ENCODE results near the gene RBM3.

Gene RBM3

GRCh38 chrX:48578661-48579128, 4.4 kb downstream of the RBM3 start:
- no peak for DNase-seq

GRCh38 chrX:48579259-48579658, 5.0 kb downstream of the RBM3 start:
- no peak for DNase-seq

- no peak for DNase-seq
These were observed 6.4 kb downstream of the RBM3 start for GRCh38 chrX:48580662-48581061.

DNA sequence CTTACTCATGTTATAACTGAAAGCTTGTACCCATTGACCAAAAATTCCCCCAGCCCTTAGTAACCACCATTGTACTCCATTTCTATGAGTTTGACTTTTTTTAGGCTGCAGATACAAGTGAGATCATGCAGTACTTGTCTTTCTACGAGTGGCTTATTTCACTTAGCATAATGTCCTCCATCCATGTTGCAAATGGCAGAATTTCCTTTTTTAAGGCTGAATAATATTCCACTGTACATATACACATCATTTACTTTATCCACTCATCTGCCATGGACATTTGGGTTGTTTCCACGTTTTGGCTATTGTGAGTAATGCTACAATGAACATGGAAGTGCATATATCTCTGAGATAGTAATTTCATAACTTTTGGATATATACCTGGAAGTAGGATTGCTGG, 10.4 kb downstream of the RBM3 start:
- DNase-seq: no peak

GRCh38 chrX:48589482-48590162, 15.3 kb downstream of the RBM3 start:
- DNase-seq: no peak

DNA sequence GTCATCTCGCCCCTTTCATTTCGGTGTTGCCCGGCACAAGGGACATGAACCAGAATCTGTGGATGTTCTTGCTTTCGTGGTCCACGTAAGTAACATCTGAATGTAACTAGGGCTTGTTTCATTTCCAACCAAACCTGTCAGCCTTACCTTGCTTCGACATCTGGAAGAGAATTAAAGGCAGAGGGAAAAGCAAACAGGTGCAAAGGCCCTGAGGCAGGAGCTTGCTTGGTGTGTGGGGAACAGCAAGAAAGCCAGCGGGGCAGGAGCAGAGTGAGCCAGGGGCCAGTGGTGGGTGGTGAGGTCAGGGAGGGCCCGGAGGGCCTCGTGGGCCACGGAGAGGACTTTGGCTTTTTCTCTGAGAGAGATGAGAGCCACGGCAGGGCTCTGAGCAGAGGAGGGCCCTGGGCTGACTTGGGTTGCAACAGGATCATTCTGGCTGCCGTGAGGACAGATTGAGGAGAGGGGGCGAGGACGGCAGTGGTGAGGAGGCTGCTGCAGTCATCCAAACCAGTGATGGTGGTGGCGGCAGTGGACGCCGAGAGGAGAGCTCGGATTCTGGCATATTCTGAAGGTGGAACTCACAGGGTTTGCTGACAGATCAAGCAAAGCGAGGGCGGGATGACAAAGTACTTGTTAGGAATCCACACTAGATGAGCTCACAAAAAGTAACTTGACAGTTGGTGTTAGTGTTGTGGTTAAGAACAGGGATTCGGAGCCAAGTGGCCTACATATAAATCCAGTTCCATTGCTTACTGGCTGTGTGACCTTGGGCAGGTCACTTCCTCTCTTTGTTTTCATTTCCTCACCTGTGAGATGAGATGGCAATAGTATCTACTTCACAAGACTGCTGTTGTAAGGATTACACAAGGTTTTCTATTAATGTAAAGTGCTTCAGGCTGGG, 16.2 kb downstream of the RBM3 start:
- no peak for DNase-seq

GRCh38 chrX:48591255-48591791, 17.0 kb downstream of the RBM3 start:
- peak; percentile 38 for DNase-seq

DNA sequence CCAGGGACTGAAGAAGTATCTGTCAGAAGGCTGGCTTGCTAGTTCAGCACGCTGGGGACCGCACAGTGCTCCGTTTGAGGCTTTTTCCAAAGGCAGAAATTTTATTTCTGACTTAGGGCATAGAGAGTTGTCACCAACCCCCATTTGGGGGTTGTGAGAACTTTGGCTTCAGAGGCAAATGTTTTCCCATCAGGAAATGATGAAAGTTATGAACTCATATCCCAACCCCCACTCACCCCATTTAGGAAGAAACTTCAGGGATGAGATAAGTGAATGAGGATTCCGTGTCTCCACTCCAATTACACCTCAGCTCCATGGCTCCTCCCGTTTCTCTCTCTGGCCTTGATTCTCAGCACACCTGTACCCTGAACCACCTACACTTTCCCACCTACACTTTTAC, 18.7 kb downstream of the RBM3 start:
- DNase-seq: no peak

DNA sequence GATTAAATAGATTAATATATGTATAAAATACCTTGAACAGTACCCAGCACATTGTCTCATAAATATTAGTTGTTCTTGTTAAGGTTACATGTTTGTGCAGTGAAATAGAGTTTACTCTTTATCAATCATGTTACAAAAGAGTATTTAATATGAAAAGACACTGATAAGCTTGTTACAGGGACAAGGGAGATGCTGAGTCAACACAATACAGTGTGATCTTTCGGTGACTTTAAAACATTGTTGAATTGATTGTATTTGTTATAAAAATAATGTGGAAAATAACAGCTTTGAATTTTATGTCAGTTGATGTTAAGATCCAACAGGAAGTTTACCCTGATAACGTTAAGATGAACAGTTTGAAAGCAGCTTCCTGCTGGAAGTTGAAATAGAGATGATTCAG, 21.6 kb downstream of the RBM3 start:
- no peak for DNase-seq

DNA sequence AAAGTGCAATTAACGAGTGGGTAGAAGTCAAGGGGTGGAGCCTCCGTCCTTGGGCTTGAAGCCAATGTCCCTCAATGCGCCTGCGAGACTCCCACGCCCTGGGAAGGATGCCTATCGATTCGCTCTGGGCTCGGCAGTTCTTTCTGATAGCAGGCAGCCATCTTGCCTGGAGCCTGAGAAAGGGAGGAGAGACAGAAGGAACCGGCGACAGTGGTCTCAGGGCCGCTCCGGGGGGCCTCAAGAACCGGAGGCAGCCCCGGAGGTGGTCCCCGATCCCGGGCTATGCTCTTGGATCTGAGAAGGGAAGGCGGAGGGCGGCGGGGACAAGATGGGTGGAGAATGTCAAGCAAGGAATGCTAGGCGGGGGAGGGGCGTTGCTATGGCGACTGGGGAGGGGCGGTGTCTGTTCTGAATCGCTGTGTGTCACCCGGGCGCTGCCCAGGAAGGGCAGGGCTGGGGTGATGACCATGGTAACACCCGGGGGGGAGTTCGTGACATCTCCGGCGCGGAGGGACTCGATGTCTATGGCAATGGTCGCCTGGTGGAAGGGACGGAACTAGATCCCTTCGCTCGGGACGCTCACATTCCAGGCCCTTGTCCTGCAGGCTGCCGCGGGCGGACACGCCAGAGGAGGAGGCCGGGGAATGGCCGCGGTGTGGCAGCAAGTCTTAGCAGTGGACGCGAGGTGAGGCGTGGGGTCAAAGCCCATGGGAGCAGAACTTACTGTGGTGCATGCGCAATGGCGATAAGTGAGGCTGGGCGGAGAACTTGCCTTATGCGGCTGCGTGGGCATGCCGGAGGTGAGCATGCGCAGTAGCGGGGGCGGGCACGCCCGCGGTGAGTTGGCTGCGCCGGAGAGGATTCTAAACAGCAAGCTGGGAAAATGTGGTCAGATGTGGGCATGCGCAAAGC, 23.3 kb downstream of the RBM3 start, which contains the start of gene WDR13:
Gene WDR13, plus strand, starts transcription at position 140 of the 912 bp plus-strand sequence. Its CDS starts 505 bp downstream, at position 645.
- DNase-seq: peak; percentile 95

DNA sequence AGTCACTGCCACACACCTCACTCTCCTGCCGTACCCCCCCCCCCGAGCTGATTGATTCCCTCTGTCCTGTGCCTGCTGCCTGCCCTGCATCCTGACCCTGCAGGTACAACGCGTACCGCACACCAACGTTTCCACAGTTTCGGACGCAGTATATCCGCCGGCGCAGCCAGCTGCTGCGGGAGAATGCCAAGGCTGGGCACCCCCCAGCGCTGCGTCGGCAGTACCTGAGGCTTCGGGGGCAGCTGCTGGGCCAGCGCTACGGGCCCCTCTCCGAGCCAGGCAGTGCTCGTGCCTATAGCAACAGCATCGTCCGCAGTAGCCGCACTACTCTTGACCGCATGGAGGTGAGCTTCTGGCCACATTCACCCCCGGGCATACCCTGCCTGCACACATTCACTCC, 24.3 kb downstream of the RBM3 start:
- DNase-seq: no peak

DNA sequence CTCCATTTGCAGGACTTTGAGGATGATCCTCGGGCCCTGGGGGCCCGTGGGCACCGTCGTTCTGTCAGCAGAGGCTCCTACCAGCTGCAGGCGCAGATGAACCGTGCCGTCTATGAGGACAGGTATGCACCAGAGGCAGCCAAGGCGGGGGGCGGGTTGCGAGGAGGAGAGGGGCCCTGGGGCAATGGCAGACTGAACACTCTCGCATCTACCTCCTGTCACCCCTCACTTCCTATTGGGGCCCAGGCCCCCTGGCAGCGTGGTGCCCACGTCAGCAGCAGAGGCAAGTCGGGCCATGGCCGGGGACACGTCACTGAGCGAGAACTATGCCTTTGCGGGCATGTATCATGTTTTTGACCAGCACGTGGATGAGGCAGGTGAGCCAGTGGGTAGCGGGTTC, 25.1 kb downstream of the RBM3 start:
- no peak for DNase-seq

DNA sequence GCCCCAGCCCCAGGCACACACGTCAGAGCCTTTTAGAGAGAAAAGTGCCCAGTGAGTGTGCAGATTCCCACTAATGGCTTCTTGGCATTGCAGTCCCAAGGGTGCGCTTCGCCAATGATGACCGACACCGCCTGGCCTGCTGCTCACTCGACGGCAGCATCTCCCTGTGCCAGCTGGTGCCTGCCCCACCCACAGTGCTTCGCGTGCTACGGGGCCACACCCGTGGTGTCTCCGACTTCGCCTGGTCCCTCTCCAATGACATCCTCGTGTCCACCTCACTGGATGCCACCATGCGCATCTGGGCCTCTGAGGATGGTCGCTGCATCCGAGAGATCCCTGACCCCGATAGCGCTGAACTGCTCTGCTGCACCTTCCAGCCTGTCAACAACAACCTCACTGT, 25.9 kb downstream of the RBM3 start:
- no peak for DNase-seq

DNA sequence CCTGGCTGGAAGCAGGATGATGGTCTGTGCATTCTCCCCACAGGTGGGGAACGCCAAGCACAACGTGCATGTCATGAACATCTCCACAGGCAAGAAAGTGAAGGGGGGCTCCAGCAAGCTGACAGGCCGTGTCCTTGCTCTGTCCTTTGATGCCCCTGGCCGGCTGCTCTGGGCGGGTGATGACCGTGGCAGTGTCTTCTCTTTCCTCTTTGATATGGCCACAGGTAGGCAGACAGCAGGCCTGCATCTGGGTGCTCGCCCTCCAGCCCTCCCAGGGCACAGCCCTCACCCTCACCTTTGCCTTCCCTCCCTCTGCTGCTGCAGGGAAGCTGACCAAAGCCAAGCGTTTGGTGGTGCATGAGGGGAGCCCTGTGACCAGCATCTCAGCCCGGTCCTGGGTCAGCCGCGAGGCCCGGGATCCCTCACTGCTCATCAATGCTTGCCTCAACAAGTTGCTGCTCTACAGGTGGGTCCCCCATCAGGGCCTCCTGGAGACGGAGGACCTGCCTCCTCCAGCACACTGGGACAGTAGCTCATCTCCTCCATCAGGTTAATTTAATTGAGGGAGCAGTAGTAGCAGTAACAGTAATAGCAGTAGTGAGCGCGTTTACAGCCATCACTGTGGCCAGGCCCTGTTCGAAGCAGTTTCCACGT, 27.6 kb downstream of the RBM3 start:
- DNase-seq: no peak

GRCh38 chrX:48604701-48605100, 30.4 kb downstream of the RBM3 start:
- no peak for DNase-seq

DNA sequence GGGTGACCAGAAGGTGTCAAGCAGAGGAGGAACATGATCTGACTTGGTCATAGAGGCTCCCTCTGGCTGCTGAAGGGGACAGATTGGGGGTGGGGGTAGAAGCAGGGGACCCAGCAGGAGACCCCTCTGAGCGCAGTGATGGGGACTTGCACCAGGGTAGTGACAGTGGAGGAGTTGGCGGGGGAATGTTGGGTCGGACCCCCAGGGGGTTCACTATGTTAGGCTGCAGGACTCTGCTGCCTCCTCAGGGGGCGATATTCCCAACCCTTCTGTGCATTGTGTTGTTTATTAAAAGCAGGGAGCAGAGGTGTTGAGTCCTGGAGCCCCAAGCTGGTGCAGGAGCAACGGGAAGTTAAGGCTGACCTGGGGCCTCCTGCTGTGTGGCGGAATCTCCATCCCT, 31.8 kb downstream of the RBM3 start:
- no peak for DNase-seq

DNA sequence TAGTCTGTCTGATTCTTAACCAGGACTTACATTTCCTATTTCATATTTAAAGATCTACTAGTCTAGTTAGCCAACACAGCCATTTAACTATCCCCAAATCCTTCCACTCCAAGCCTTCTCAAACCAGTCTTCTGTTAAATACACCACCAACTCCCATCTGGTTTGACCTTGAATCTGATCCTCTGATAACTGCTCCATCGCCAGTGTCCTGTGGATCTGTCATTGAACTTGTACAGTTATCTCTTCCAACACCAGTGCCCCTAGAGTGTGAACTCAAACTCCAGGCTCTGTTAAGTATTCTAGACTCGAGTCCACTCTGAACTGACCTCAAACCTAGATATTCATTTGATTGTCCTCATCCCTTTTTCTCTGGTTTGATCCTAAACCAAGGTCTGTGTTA, 37.4 kb downstream of the RBM3 start:
- no peak for DNase-seq

DNA sequence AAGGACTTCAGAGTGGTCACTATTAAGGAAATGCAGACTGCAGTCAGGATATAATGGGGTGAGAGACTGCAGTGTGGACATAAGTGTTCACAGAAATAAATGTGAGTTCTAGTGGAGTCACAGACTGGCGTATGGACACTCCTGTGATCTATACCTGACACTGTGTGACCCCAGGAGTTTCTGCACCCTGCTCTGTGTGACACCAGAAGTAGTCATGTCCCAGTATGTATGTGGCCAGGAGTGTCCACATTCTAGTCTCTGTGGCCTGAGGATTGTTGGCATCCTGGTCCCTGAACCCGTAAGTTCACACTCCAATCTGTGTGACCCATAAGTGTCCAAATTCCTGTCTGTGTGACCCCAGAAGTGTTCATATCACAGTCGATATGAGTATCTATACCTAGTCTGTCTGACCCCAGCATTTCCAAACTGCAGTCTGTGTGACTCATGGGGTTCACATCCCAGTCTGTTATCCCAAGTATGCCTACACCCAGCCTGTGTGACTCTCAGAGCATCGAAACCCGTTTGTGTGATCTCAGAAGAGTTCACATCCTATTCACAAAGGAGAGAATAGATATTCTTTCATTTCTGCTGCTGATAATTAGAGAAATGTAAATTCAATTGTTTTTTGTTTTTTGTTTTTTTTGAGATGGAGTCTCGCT, 39.3 kb downstream of the RBM3 start:
- no peak for DNase-seq

- DNase-seq: peak; percentile 23
These were observed 42.3 kb downstream of the RBM3 start for GRCh38 chrX:48616576-48616975.

DNA sequence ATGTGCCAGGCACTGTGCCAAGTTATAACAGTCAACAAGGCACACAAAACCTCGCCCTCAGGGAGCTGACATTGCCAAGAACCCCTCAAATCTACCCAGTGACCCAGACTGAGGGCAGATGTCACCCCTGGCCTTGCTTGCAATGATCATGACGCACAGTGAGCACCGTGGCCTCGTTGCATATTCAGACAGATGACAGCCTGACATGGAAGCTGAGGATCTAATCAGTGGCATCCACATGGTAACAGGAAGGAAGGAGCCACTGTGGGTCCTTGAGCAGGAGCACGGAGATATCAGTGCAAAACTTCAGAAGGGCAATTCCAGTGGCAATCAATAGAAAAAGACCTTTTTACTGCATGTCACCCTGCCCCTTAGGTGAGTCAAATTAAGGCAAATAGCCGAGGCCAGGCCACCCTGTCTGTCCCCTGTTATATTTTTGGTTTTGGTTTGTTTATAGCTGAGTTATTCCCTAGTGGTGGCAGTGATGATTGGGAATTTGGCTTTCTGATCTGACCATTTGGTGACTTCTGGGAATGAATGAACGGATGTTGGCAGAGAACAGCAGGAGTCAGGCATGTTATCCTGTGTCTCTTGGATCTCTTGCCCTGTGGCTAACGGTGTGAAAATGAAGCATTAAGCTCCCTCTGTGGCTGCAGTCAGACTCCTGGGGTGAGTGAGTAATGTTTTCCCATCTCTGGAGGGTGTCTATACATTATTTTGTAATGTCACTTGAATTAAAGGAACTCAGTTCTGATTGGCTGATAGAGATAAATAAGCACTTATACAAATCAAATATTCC, 43.5 kb downstream of the RBM3 start:
- peak; percentile 83 for DNase-seq

Measured in hematopoietic multipotent progenitor cell treated with erythropoietin and hydrocortisone succinate and interleukin-3 and kit ligand, for 4 days (in vitro differentiated cells).